Neuronal stem cell (in vitro differentiated cells): Measurements from ENCODE around the gene VPS33B.

Experiments used
- DNase-seq: peaks from one replicate; pipeline ENCODE4 v3.0.0-alpha.2; 2013; ENCODE audit warnings: low spot score
- H2AFZ ChIP-seq: one replicate; pipeline ENCODE4 v1.6.1; 2013; ENCODE audit warnings: mild to moderate bottlenecking, low read length, inconsistent platforms
- H2AK5ac ChIP-seq: 2 replicates; pipeline ENCODE4 v1.6.1; 2013; ENCODE audit warnings: low read depth, mild to moderate bottlenecking, inconsistent platforms, low read length, moderate library complexity, mixed read lengths
- H2BK120ac ChIP-seq: 2 replicates; pipeline ENCODE4 v1.6.1; 2013; ENCODE audit warnings: low read depth, mild to moderate bottlenecking, inconsistent platforms, low read length, moderate library complexity, mixed read lengths
- H2BK12ac ChIP-seq: one replicate; pipeline ENCODE4 v1.6.1; 2013; ENCODE audit warnings: low read length, inconsistent platforms
- H2BK15ac ChIP-seq: 2 replicates; pipeline ENCODE4 v1.6.1; 2013; ENCODE audit warnings: mild to moderate bottlenecking, low read length, inconsistent platforms, mixed read lengths
- H2BK5ac ChIP-seq: one replicate; pipeline ENCODE4 v1.6.1; 2013; ENCODE audit warnings: inconsistent platforms, mild to moderate bottlenecking, low read length, moderate library complexity
- H3K14ac ChIP-seq: one replicate; pipeline ENCODE4 v1.6.1; 2013; ENCODE audit warnings: low read length, inconsistent platforms
- H3K18ac ChIP-seq: 2 replicates; pipeline ENCODE4 v1.6.1; 2013; ENCODE audit warnings: low read length, inconsistent platforms
- H3K23ac ChIP-seq: 2 replicates; pipeline ENCODE4 v1.6.1; 2013; ENCODE audit warnings: low read depth, mild to moderate bottlenecking, mixed read lengths, low read length, inconsistent platforms; ENCODE audit not compliant: poor library complexity
- H3K27ac ChIP-seq: replicated peaks from 3 replicates; pipeline ENCODE4 v1.5.1; 2013; ENCODE audit warnings: low read length, inconsistent platforms
- H3K27me3 ChIP-seq, 3 experiments: 2 replicates each; pipeline ENCODE4 v1.6.1; 2013; ENCODE audit warnings: low read length in 3 of 3, mild to moderate bottlenecking in 2 of 3, inconsistent platforms in 1 of 3, low read depth in 1 of 3, mixed read lengths in 1 of 3, moderate library complexity in 1 of 3; ENCODE audit not compliant: control insufficient read depth in 3 of 3, insufficient read depth in 3 of 3
- H3K36me3 ChIP-seq, 2 donors: replicated peaks in 1 of 2; 2 replicates each; pipeline ENCODE4 v1.6.1; 2013; ENCODE audit warnings: low read length in 2 of 2; ENCODE audit not compliant: control insufficient read depth in 2 of 2, insufficient read depth in 2 of 2
- H3K4ac ChIP-seq: 2 replicates; pipeline ENCODE4 v1.6.1; 2013; ENCODE audit warnings: inconsistent platforms, mild to moderate bottlenecking, low read length, moderate library complexity
- H3K4me1 ChIP-seq, 2 donors: 1 replicate in 1 of 2; 2 replicates in 1 of 2; pipeline ENCODE4 v1.6.1; 2013; ENCODE audit warnings: low read length in 2 of 2, low read depth in 1 of 2; ENCODE audit not compliant: control insufficient read depth in 2 of 2, insufficient read depth in 1 of 2
- H3K4me2 ChIP-seq: one replicate; pipeline ENCODE4 v1.6.1; 2013; ENCODE audit warnings: mild to moderate bottlenecking, low read length, inconsistent platforms; ENCODE audit not compliant: insufficient read depth, poor library complexity, severe bottlenecking
- H3K4me3 ChIP-seq, 2 donors: 2 replicates each; pipeline ENCODE4 v1.5.1; 2013; ENCODE audit warnings: low read length in 2 of 2, mild to moderate bottlenecking in 2 of 2, inconsistent platforms in 1 of 2, moderate library complexity in 1 of 2
- H3K79me1 ChIP-seq: one replicate; pipeline ENCODE4 v1.6.1; 2013; ENCODE audit warnings: low read depth, mild to moderate bottlenecking, inconsistent platforms, low read length, moderate library complexity
- H3K9ac ChIP-seq: one replicate; pipeline ENCODE4 v1.6.1; 2013; ENCODE audit warnings: mild to moderate bottlenecking, low read depth, low read length, inconsistent platforms; ENCODE audit not compliant: poor library complexity
- H3K9me3 ChIP-seq, 2 donors: replicated peaks in 1 of 2; 2 replicates each; pipeline versions ENCODE3 to v1.6.1; 2013; ENCODE audit warnings: low read length in 2 of 2, mild to moderate bottlenecking in 2 of 2, inconsistent platforms in 1 of 2, low read depth in 1 of 2, mixed read lengths in 1 of 2, moderate library complexity in 1 of 2; ENCODE audit not compliant: control insufficient read depth in 2 of 2, insufficient read depth in 1 of 2
- H4K8ac ChIP-seq: one replicate; pipeline ENCODE4 v1.6.1; 2013; ENCODE audit warnings: low read depth, mild to moderate bottlenecking, inconsistent platforms, low read length, moderate library complexity
- H4K91ac ChIP-seq: one replicate; pipeline ENCODE4 v1.6.1; 2013; ENCODE audit warnings: low read length, low read depth, mild to moderate bottlenecking, inconsistent platforms; ENCODE audit not compliant: poor library complexity
- WGBS, 2 donors: extraction: QIAGEN DNeasy Blood & Tissue Kit; methylation state at CpG; one replicate each; pipeline ENCODE4 v1.1.7; 2013; ENCODE audit warnings: missing lambda C conversion rate in 2 of 2, mixed read lengths in 1 of 2; ENCODE audit not compliant: insufficient read length in 2 of 2, insufficient replicate concordance in 1 of 2; ENCODE audit errors: extremely low coverage in 2 of 2; 5-methylcytosine and 5-hydroxymethylcytosine counted together

VPS33B gene

GRCh38 chr15:90989040-90989768 is 33.2 kb downstream of the VPS33B start:
- H3K4me3 ChIP-seq = no peak overlapping the region
- no peak overlapping the region for H3K14ac ChIP-seq
- no peak overlapping the region for H3K27ac ChIP-seq
- no peak overlapping the region for H3K9ac ChIP-seq
- no peak overlapping the region for H4K91ac ChIP-seq
- no peak overlapping the region for H2BK5ac ChIP-seq
- no CpG with 5 or more reads among the region's 7 CpGs for WGBS, 2 donors
- H3K27me3 ChIP-seq = no peaks in the 10 kb centered on the region
- H2BK15ac ChIP-seq = no peak overlapping the region
- no peak overlapping the region for H3K18ac ChIP-seq
- no peak overlapping the region for H2AFZ ChIP-seq
- H3K4ac ChIP-seq = no peak overlapping the region
- no peak overlapping the region for H2BK120ac ChIP-seq
- DNase-seq = no peak
- no peak overlapping the region for H4K8ac ChIP-seq
- H3K23ac ChIP-seq = no peak overlapping the region
- no peaks in the 10 kb centered on the region for H3K9me3 ChIP-seq
- H3K4me1 ChIP-seq = peaks cover 0 to 3% of the 10 kb centered on the region in 2 donors
- no peak overlapping the region for H2AK5ac ChIP-seq
- peaks cover 4 to 28% of the 10 kb centered on the region in 2 donors for H3K36me3 ChIP-seq
- H3K4me2 ChIP-seq = no peak overlapping the region
- peaks cover 14% of the 10 kb centered on the region for H3K79me1 ChIP-seq
- H2BK12ac ChIP-seq = no peak overlapping the region

GRCh38 chr15:90988296-90988695 is 34.1 kb downstream of the VPS33B start:
- H3K23ac ChIP-seq = no peak overlapping the region
- H3K79me1 ChIP-seq = peaks cover 10% of the 10 kb centered on the region
- no peak for DNase-seq
- peaks cover 0 to 3% of the 10 kb centered on the region in 2 donors for H3K4me1 ChIP-seq
- H3K4me2 ChIP-seq = no peak overlapping the region
- H3K18ac ChIP-seq = no peak overlapping the region
- H2BK15ac ChIP-seq = no peak overlapping the region
- WGBS, 2 donors = no CpG with 5 or more reads among the region's 6 CpGs
- no peak overlapping the region for H4K91ac ChIP-seq
- no peak overlapping the region for H2AFZ ChIP-seq
- no peak overlapping the region for H3K4ac ChIP-seq
- H4K8ac ChIP-seq = no peak overlapping the region
- no peak overlapping the region for H3K4me3 ChIP-seq
- no peaks in the 10 kb centered on the region for H3K9me3 ChIP-seq
- no peak overlapping the region for H2AK5ac ChIP-seq
- H3K27me3 ChIP-seq = no peaks in the 10 kb centered on the region
- peaks cover 9 to 37% of the 10 kb centered on the region in 2 donors for H3K36me3 ChIP-seq
- no peak overlapping the region for H2BK120ac ChIP-seq
- no peak overlapping the region for H3K9ac ChIP-seq
- no peak overlapping the region for H2BK5ac ChIP-seq
- H3K27ac ChIP-seq = no peak overlapping the region
- H3K14ac ChIP-seq = no peak overlapping the region
- no peak overlapping the region for H2BK12ac ChIP-seq

- H3K18ac ChIP-seq = no peak overlapping the region
- no peak overlapping the region for H3K9ac ChIP-seq
- no peak overlapping the region for H3K4ac ChIP-seq
- H3K27ac ChIP-seq = no peak overlapping the region
- no peak overlapping the region for H3K14ac ChIP-seq
- peaks cover 12 to 43% of the 10 kb centered on the region in 2 donors for H3K36me3 ChIP-seq
- peaks cover 0 to 3% of the 10 kb centered on the region in 2 donors for H3K4me1 ChIP-seq
- no peak overlapping the region for H2BK15ac ChIP-seq
- no peak overlapping the region for H2BK120ac ChIP-seq
- no peak overlapping the region for H3K4me3 ChIP-seq
- H2AK5ac ChIP-seq = no peak overlapping the region
- H3K27me3 ChIP-seq = no peaks in the 10 kb centered on the region
- H2AFZ ChIP-seq = no peak overlapping the region
- no peak overlapping the region for H2BK5ac ChIP-seq
- H2BK12ac ChIP-seq = no peak overlapping the region
- no CpG with 5 or more reads among the region's 7 CpGs for WGBS, 2 donors
- no peaks in the 10 kb centered on the region for H3K9me3 ChIP-seq
- H4K91ac ChIP-seq = no peak overlapping the region
- no peak overlapping the region for H4K8ac ChIP-seq
- DNase-seq = no peak
- H3K79me1 ChIP-seq = peaks cover 10% of the 10 kb centered on the region
- H3K4me2 ChIP-seq = no peak overlapping the region
- no peak overlapping the region for H3K23ac ChIP-seq
These were observed 34.7 kb downstream of the VPS33B start for GRCh38 chr15:90987561-90988141.

- peaks cover 0 to 3% of the 10 kb centered on the region in 2 donors for H3K4me1 ChIP-seq
- no peak for DNase-seq
- no peak overlapping the region for H2BK5ac ChIP-seq
- H2AK5ac ChIP-seq = no peak overlapping the region
- peaks cover 10% of the 10 kb centered on the region for H3K79me1 ChIP-seq
- H3K14ac ChIP-seq = no peak overlapping the region
- H4K91ac ChIP-seq = no peak overlapping the region
- no peak overlapping the region for H2AFZ ChIP-seq
- WGBS, 2 donors = no CpG with 5 or more reads among the region's 11 CpGs
- no peak overlapping the region for H4K8ac ChIP-seq
- H3K36me3 ChIP-seq = peaks cover 12 to 50% of the 10 kb centered on the region in 2 donors
- H3K18ac ChIP-seq = no peak overlapping the region
- H3K4ac ChIP-seq = no peak overlapping the region
- no peak overlapping the region for H2BK120ac ChIP-seq
- H3K4me2 ChIP-seq = no peak overlapping the region
- no peak overlapping the region for H2BK15ac ChIP-seq
- H3K9me3 ChIP-seq = no peaks in the 10 kb centered on the region
- H3K27ac ChIP-seq = no peak overlapping the region
- H3K9ac ChIP-seq = no peak overlapping the region
- no peak overlapping the region for H3K4me3 ChIP-seq
- H3K27me3 ChIP-seq = no peaks in the 10 kb centered on the region
- H3K23ac ChIP-seq = no peak overlapping the region
- no peak overlapping the region for H2BK12ac ChIP-seq
These were observed 35.4 kb downstream of the VPS33B start for GRCh38 chr15:90986790-90987507.
